ENCODE data around the gene DCX.

The DCX gene

DNA sequence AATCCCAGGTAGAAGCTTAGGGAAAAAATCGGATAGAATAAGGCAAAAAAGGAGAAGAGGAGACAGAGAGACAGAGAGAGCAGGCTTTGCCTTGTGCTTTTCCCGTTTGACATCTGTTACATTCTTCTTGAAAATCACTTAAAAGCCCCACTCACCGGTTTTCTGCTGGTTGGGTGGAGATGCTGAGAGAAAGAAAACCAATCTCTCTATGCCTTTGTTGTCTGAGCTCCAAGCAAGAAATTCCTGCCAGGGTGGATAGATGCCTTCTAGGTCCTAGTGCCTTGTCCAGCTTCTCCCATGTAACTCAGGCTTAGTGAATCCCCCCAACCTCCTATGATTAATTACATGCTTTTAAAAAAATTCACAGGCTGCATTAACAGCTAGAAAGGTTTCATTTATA is at the start of gene DCX:
TSS of gene DCX (minus strand) at position 210 of the 400 bp plus-strand sequence. CDS start 1,794 bp downstream, outside the sequence.
- ATAC-seq: no peak

DNA sequence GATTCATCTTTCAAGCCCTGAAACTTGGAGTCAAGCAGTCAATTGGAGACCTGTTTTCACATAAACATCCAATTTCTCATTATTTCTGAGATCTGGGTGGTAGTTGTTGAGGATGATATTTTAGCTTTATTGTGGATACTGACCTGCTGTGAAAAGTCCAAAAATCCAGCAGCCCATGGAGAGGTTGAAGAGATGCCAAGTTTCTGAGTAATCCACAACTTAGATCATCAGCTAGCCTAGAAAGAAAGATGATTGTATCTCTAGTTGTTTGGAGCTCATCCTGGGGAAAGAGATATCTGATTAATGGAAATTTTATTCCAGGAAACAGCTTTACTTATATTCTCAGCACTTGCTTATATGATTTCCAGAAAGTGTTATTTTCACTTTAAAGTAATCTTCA is 48.6 kb upstream of the DCX start:
- no peak for ATAC-seq

DNA sequence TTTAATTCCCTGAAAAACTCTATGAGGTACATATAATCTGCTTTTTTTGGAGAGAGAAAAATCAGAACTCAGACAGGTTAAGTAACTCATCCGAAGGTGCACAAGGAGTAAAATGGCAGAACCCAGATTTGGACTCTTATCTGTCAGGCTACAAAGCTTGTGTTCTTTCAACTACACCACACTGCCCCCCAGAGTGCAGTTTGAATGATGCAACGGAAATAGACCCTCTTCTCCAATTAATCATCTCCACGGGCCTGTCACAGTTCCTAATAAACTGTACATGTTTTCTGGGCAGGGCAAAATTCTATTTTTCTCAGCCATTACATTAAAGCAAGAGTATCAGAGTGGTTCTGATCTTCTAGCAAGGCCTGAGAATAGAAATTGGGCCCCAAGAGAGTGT is 35.3 kb upstream of the DCX start:
- ATAC-seq: no peak

DNA sequence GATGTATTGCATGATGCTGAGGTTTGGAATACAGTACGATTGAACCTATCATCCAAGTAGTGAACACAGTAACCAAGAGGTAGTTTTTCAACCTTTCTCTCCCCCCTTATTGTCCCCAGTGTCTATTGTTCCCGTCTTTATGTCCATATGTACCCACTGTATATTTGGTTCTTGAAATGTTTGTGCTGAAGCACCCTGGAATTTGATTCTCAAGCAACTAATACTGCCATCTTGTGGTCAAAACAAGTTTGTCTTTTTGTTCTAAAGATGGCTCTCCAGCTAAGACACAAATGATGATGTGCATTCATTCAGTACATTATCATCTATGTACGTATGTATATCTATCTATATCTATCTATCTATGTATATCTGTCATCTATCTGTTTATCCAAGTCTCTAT is 33.5 kb upstream of the DCX start:
- no peak for ATAC-seq

DNA sequence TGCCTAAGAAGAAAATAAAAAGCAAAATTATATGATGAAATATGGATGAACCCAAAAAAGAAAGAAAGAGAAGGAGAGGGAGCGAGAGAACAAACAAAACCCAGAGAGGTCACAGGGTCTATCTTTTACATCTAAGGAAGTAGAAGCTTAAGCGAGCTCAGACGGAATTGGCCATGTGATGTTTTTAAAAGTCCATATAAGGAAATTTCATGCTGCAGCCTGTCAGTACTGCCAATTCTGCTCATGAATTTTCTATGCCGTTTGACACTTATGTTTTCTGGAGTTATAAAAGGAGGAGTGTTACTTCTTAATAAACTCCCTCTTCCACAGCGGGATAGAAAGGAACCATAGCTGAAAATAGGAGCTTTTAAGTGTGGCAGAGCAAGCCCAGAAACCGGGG is 32.9 kb upstream of the DCX start:
- ATAC-seq: no peak

DNA sequence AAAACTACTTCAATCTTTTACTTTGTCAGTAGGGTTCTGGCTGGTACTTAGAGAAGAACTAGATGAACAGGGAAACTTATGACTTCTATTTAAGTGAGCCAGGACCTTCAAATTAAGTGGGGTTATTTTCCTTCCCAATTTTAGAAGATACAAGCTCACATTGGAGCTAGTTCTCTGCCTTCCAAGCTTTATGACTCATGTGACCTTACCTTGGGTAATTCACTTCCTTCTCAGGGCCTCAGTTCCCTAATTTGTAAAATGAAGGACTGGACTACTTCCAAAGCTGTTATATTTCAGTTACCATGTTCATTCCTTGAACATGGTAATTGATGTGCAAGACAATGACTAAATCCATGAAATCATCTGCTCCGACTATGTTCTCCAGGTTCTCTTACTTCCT is 32.0 kb upstream of the DCX start:
- ATAC-seq: no peak

DNA sequence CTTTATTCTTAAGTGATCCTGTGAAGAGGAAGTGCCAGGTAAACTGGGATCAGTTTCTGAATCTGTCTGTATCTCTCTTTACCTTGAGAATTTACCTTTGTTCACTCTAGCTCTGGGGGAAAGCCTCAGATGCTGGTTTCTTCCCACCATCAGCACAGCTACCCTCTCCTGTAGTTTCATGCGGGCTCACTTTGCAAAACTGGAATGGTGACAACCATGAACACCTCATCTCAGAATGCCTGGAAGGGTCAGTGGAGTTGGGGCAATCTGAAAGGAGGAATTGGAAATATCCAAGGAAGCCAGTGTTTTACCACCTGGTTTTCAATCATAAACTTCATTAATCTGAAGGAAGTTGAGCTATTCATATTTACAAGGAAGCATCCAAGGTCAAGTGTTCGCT is 30.8 kb upstream of the DCX start:
- no peak for ATAC-seq

DNA sequence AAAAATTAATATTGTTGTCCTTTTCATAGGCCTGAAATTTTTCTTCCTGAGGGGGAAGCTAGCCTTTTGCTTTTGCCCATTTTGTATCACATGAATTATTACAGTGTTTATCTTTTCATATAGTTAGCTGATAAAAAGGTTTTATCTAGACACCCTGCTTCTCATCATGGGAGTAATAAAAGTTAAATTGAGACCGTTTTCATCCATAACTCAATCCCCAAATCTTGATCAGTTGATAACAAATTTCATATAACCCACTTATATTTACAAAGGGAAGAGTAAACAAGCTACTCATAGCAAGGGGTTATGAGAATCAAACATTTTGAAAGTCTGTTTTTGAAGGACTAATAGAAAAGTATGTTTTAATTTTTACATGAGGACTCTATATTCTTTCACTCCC is 23.5 kb upstream of the DCX start:
- ATAC-seq: no peak

DNA sequence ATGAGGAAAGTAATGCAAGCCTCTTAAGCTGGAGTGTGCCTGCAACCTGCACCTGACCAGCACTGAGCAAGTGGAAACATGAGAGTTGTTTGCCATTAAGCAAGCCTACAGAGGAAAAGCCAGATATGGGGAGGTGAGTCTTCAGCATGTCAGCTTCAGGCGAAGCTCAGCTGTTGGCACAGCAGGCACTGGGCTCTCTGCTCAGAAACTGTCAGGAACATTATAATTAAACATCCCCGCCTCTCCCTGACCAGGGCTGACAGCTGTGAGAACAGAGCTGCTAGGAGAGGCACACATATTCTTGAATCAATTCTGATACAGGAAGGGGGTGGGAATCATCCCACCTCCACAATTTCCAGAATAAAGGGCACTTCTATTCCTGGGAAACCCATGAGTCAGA is 19.0 kb upstream of the DCX start:
- no peak for ATAC-seq

DNA sequence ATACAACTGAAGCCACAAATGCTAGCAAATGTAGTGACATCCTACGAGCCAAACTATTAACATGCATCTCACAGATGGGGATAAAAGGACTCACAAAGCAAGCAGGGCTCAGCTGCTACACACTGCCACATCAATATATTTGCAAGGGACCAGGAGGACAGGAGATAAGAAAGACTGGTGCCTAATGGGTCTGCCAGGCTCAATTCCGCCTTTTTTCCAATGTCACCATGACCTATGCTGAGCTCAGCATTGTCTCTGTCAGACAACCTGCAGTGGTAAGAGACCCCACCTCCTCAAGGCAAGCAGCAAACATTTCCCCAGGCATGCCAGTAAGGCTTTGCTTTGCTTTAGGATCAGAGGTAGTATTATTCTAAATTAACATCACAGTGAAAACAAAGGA is 435 bp downstream of the DCX start:
- no peak for ATAC-seq

DNA sequence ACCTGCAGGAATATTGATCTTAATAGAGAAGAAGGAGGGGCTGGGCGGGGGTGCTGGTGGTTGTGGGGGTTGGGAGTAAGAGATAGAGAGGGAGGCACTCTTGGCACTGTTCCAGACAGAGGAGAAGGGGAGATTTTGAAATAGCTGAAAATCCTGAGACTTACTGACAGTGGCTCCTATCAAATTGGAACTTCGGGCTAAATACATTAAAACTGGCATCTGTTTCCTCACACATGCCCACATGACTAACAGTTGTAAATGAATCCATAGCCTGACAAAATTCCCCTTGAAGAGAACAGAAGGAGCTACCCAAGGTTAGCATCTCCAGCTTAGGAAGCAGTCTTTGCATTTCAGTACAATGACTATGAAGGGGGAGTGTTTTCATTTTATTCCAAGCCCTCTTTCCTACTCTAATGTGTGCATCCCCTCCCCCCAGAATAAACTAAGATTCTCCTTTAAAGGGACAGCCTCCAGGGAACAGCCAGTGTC is 1.4 kb downstream of the DCX start:
- no peak for ATAC-seq

DNA sequence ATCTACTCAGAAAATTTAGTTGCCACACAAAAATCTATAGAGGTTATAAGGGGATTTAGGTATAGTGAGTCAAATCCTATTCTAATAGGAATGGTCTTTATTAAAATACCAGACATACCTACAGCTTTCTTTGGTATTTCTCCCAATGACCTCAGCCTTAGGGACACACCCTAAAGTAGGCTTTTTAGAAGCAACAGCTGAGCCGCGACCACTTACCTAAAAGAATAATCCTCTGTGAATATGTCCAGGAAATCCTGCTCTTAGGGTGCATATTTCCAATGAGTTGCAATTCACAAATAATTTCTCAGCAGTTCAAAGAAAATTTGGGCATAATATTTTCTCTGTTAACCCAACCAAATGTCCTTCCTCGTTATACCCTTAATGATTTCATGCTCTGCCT is 2.7 kb downstream of the DCX start:
- no peak for ATAC-seq

DNA sequence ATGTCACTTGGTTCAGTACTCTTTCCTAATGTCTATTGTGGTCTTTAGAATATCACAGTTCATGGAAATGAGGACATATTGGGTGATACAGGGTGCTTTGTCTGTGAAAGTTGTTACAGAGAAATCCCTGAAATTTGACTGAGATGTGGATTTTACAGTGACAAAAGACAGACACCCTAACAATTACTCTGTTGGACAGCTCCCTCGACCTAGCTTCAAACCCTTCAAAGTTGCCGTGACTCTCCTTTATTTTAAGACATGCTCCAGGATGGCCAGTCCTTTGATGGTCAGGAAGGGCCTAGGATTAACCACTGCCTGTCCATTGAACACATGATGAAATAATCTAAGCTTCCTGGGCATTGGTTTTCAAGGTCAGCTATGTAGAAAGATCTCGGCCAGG is 4.0 kb downstream of the DCX start:
- no peak for ATAC-seq

DNA sequence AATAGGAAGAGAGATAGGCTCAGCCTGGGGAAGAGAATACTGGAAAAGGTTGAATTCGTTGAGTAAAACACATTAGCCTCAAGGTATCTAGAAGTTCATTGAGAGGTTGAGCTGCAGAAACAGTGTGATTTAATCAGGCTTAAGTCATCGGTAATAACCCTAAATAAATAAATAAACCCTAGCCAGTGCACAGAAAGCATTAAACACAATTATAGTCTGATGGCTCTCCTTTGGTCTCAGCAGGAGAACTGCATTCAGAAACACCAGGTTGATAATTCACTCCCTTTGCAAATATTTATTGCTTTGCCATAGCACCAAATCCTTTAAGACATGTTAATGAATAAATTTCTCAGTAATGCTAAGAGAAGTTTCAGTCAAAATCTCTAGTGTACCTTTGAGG is 9.6 kb downstream of the DCX start:
- no peak for ATAC-seq

DNA sequence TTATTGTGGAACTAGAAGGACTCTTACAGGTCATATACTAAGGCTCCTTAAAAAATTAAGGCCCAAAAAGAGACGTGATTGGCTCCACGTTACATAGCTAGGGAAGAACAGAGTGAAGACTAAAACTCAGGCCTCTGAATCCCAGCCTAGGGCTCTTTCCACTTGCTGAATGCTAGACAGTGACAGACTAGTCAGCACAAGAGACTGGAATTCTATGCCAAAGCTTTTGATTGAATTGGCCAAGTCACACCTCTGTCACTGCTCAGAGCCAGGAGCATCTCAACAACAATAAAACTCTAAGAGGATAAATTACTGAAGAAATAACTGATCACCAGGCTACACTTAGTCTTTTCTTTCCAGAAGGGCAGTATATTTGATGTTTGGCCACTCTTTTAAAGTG is 16.8 kb downstream of the DCX start:
- ATAC-seq: no peak

DNA sequence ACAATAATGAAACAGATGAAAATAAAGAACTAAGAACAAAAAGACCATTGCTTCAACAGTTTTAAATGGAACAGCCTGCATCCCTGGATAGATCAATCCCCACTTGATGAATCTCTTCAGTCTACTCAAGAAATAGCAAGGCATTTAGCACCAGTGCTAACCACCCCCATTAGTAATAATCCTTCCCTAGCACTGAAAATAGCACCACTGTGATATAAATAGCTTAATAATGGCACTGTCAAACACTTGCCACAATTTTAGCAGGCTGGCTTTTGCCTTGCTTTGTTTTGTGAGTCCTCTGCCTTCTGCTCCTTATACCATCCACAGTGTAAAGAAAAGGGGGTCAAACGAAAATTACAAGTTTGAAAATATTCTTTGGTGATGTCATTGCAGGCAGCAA is 17.4 kb downstream of the DCX start:
- no peak for ATAC-seq

DNA sequence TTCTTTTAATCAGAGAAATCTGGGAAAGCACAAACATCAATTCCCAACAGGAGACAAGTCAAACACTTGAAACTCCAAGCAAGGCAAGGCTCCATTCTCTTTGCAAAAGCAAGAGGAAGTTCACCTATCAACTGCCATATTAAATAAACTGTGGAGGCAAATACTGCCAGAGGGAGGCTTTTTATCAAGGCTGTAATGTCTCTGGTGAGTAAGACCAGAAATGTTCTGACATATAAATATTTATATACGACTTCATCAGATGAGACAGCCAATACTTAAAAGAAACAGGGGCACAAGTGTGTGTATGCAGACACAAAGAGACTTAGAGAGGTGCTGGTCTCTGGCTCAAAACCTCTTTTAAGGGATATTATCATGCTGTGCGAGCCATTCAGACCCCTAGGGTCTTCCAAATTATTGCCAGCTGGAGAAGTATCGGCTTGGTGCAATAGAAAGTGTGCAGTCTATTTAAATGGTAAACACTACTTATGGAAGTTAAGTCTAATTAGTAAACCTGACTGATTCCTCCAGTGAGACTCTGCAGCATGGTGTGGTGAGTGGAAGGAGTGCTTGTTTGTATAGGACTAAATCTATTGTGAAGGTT is 24.4 kb downstream of the DCX start:
- no peak for ATAC-seq

DNA sequence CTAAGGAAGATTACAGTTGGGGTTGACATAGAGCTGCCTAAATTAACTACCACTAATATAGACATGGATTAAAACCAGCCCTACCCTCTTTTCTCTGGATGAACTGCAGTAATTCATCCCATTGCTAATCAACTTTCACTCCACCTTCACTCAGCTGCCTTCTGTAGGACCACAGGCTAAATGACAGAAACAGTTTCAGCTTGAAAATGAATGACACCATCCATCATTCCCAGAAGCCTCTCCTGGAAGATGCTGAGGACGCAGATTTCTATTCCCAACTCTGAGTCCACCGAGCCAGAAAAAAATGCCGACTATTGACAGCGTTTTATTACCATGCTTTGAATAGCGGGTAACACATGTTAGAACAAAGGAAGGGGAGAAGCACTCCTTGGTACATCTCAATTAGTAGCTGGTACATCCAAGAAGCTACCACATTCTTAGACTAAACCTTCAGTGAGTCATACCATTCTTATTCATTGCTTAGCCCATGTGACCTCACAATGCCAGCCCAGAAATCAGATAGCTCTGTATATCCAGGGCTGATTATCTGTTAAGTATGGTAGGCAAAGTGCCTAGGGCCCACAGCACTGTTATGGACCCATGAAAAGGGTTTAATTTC is 25.3 kb downstream of the DCX start:
- no peak for ATAC-seq

DNA sequence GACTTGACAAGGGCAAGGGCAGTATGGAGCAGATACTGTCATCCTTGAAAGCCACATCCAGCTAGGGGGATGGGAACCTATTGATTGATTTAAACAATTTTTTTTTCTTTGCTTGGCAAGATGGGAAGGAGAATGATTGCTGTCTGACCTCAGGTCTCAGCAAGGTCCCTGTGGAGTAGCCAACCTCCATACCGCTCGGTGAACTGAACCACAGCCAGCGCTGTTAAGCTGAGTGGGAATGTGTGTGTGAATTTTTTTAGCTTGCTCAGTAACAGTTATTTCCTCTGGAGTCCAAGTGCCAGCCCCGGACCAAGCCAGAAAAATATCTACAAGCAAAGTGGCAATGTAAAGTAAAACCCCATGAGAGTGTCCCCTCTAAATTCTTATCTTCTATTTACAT is 25.9 kb downstream of the DCX start:
- no peak for ATAC-seq

DNA sequence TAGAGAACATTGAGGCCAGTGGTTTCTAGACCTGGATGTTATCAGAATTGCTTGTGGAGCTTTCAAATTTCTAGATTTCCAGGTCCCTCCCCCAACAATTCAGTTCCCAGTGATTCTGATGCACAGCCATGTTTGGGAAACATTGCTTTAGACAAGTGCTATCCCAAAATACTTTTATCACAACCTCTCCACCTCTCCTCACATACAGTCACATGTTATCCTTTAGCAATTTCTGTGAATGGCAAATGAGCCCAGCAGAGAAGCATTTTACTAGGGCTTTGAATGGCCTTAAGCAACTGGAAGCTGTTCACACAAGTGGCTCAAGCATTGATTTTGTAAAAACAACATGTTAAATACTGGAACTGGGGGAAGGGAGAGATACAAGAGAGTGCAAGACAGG is 29.7 kb downstream of the DCX start:
- no peak for ATAC-seq

DNA sequence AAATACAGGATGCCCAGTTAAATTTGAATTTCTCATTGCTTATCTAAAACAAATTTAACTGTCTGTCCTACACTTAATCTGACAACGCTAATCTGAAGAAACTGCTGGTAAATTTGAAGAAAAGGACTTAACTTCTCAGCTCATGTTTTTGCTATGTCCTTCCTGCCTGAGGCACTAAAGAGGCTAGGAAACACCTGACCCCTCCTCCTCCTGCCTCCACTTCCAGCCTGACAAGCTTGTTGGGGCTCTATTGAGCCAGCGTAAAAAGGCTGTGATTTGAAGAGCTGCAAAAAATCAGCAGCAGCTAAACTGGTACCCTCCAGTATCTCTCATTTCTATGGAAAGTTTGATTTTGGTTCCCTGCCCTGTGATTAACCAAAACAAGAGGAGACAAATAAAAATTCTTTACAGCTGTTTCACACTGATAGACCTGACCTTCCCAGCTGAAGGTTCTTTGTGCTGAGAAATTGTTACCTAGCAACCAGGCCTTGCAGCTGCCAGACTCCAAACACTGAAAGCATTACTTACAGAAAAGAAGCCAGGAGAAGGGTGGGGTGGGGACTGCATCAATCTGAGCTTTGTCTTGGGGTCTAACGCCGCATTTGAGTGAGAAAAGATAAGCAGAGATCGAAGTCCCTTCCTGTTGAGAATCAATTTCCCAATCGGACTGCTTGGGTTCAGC is 35.0 kb downstream of the DCX start:
- no peak for ATAC-seq

DNA sequence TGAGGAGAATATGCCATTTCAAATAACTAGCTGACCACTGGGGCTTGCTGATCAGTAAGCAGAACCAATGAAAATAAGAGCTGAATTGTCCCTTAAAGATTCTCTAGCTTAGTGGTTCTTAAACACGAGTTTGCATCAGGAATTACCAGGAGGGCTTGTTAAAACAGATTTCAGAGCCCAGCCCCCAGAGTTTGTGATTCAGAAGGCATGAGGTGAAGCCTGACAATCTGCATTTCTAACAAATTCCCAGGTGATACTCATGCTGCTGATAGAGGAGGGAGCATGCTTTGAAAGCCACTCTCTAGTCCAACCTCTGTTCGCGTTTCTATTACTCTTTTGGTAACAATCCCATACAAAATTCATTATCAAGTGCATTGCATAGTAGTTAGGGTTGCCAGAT is 35.5 kb downstream of the DCX start:
- ATAC-seq: no peak

DNA sequence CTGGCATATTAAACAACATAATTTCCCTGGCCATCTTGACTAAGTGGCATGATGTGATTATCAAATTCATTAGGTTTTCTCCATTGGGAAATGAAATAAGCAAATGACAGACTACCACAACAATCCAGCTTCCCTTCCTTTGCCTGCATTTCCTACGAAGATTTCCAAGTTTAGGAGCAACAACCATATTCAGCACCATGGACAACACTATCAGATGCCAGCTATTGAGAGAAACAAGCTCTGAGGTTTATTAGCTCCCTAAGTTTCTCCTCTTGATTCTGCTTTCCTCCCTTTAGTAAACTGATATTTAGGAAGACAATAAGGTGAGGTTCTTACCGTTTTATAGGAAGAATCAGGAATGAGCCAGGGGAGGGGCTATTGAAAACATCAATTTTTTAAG is 36.2 kb downstream of the DCX start:
- no peak for ATAC-seq

DNA sequence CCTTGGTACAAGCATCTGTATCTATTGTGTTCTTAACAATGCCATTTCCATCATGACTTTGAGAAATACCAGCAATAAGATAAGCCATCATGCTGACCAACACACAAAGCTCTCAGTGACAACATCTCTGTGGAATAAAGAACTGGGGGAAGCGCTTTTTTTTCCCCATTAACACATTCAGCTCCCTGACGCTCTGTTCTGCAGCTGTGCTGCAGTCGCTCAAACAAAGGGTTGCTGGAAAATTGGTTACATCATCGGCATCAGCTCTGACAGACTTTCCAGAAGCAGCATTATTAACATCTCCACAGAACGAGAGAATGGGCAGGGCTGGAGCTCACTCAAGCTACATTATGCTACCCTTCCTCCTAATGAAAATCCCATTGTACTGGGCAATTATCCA is 39.9 kb downstream of the DCX start:
- ATAC-seq: no peak

Measured in activated CD4-positive, CD25-positive, alpha-beta regulatory T cell treated with anti-CD3 and anti-CD28 coated beads, Interleukin-2, amount 50 U/mL, for 24 hours (primary cell).